Astrocyte of the spinal cord (primary cell): ENCODE measurements around the gene TOB1.
"Not testable (repeated sequence)": the region's sequence is repeated elsewhere in the genome, so short reads cannot be mapped to it uniquely, and the experiment has no call there.

ENCODE experiments used
- DNase-seq: peaks from one replicate; pipeline ENCODE4 v3.0.0; 2011; ENCODE audit warnings: low read depth, low spot score
- H3K4me3 ChIP-seq: 2 replicates; pipeline ENCODE4 v1.5.1; 2011; ENCODE audit warnings: low read depth, mild to moderate bottlenecking, low read length, moderate library complexity
- in situ Hi-C: cut with HindIII; loops from 2 replicates; pipeline ENCODE4 v1.10.0; 2017; ENCODE audit warnings: low sequenced_read_pairs
- TF ChIP-seq, protein P1 (sequence below): IDR thresholded peaks from 2 replicates; pipeline ENCODE4 v1.5.1; 2012; ENCODE audit warnings: low read depth, mild to moderate bottlenecking, low read length, inconsistent platforms

The TOB1 gene

GRCh38 chr17:50898369-50899004 is 32.3 kb upstream of the TOB1 start:
- TF ChIP-seq, protein P1, sequence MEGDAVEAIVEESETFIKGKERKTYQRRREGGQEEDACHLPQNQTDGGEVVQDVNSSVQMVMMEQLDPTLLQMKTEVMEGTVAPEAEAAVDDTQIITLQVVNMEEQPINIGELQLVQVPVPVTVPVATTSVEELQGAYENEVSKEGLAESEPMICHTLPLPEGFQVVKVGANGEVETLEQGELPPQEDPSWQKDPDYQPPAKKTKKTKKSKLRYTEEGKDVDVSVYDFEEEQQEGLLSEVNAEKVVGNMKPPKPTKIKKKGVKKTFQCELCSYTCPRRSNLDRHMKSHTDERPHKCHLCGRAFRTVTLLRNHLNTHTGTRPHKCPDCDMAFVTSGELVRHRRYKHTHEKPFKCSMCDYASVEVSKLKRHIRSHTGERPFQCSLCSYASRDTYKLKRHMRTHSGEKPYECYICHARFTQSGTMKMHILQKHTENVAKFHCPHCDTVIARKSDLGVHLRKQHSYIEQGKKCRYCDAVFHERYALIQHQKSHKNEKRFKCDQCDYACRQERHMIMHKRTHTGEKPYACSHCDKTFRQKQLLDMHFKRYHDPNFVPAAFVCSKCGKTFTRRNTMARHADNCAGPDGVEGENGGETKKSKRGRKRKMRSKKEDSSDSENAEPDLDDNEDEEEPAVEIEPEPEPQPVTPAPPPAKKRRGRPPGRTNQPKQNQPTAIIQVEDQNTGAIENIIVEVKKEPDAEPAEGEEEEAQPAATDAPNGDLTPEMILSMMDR = no peak
- H3K4me3 ChIP-seq = no peak overlapping the region
- no peak for DNase-seq
- in situ Hi-C loops = no loop called here

DNA sequence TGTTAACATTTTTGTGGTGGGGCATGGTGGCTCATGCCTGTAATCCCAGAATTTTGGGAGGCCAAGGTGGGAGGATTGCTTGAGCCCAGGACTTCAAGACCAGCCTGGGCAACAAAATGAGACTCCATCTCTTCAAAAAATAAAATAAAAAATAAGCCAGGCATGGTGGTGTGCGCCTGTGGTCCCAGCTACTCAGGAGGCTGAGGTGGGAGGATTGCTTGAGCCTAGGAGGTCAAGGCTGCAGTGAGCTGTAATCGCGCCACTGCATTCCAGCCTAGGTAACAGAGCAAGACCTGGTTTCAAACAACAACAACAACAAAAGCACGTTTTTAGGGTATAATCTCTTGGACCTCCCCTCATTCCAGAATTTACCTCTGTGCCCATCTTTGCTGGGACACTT is 28.4 kb upstream of the TOB1 start:
- in situ Hi-C loops, H3K4me3 ChIP-seq, DNase-seq: not testable (repeated sequence)

DNA sequence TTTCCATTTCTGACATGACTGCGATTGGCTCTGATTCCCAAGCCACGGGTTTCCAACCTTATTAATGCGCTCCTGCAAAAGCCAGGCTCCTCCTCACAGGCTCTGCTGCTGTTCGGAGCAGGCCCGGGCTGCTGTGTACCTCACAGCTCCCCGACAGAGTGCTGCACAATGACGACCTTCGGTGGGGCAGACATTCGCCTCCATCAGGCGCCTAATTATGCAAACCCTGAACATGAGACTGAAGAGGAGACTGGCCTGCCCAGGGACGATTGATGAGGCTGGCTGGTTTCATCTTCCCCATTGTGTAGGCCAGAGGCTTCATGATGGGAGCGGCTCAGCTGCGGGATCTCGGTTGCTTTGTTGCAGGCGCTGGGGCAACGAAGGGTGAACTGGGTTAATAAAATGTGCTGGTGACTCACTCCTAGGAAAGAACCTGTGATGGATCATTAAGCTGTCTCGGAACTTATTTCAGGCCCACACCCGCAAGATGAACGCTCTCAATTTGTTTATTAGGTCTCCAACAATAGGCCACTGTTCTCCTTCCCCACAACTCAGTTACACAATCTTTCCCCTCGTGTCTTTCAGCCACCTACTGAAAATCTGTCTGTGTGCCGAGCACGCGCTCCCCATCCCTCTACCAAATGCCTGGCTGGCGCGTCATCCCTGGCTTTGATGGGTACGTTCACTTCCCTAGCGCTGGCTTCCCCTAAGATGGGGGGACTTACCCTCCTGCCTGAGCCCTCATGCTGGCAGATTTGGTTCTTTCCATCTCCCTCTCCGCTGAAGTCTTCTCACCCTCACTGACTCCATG is 27.2 kb upstream of the TOB1 start:
- H3K4me3 ChIP-seq = no peak overlapping the region
- in situ Hi-C loops = no loop called here
- peak; percentile 78 for DNase-seq
- TF ChIP-seq, protein P1 = no peak

DNA sequence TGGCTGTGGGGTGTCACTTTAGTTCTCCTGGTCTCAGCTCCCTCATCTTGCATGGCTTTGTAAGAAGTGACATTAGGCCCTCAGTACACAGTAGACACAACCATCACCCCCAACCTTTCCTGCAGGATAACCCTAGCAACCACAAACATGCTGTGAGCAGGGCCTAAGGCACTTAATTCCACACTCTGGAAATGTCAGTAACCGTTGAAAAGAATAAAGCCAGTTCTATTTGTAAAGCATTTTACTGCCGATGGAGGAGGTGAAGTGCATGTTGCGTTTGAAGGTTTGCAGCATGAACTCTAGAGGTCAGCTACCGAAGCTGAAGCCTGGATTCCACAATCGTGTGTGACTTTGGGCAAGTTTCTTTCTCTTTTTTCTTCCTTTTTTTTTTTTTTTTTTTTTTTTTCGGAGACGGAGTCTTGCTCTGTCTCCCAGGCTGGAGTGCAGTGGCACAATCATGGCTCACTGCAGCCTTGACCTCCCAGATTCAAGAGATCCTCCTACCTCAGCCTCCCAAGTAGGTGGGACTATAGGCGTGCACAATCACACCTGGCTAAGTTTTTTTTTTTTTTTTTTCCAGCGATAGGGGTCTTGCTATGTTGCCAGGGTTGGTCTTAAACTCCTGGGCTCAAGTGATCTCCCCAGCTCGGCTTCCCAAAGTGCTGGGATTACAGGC is 26.1 kb upstream of the TOB1 start:
- TF ChIP-seq, protein P1 = no peak
- no peak for DNase-seq
- in situ Hi-C loops = no loop called here
- no peak overlapping the region for H3K4me3 ChIP-seq

DNA sequence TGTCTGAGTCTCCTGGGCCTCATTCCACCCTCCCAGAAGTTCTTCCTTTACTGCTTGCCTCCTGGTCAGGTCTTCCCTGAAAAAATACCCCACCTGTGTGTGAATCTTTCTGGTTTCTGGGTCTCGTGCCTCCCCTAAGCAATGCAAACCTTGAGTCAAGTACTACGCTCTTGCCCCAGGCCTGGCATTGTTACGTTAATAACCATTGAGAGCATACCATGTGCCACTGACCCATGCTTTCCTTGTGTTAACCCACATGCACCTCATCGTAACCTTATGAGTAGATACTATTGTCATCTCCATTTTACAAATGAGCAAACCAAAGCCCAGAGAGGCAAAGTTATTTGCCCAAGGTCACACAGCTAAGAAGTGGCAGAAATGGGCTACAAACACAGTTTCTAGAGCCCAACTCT is 25.4 kb upstream of the TOB1 start:
- TF ChIP-seq, protein P1 = no peak
- no peak for DNase-seq

GRCh38 chr17:50890675-50891516 is 24.7 kb upstream of the TOB1 start:
- TF ChIP-seq, protein P1 = no peak
- H3K4me3 ChIP-seq = no peak overlapping the region
- DNase-seq = no peak
- in situ Hi-C loops = no loop called here

More for the DNA sequence above, 25.4 kb upstream of the TOB1 start:
- in situ Hi-C loops = no loop called here
- H3K4me3 ChIP-seq = no peak overlapping the region
